Left renal cortex interstitium (tissue), 4 donors: ENCODE results near the gene NHERF2. TPM values are rescaled to one million over a fixed set of nuclear protein-coding genes. Genes with fewer than 3 reads are reported as not detected.

ENCODE experiments used
- DNase-seq, 4 donors: peaks; one replicate each; pipeline ENCODE4 v3.0.0-alpha.2; 2013; ENCODE audit warnings: low read depth in 4 of 4, low spot score in 2 of 4, missing footprints in 1 of 4
- polyA plus RNA-seq, 4 donors: library from polyadenylated mRNA; unstranded; fragments of 120-200 nt; gene quantifications; one replicate each; pipeline ENCODE4 v1.2.1, GENCODE V29; 2013; ENCODE audit not compliant: insufficient read length in 4 of 4

NHERF2 gene
- polyA plus RNA-seq, 4 donors, result 103 to 184 (median 146) TPM

GRCh38 chr16:2078096-2078495, 51.4 kb downstream of the NHERF2 start:
- DNase-seq, result no peak

- DNase-seq, result no peak
These were observed 52.0 kb downstream of the NHERF2 start for GRCh38 chr16:2078691-2079090.

GRCh38 chr16:2079311-2079800, 52.7 kb downstream of the NHERF2 start:
- DNase-seq, result no peak

GRCh38 chr16:2079991-2080390, 53.3 kb downstream of the NHERF2 start:
- no peak for DNase-seq

- no peak for DNase-seq
These were observed 54.7 kb downstream of the NHERF2 start for GRCh38 chr16:2081201-2082084.

GRCh38 chr16:2082171-2082982, 55.7 kb downstream of the NHERF2 start:
- DNase-seq, result peak; percentile 52 to 65 (median 62)

- peak; percentile 41 to 65 (median 52) for DNase-seq
These were observed 56.3 kb downstream of the NHERF2 start for GRCh38 chr16:2082983-2083364.

- no peak for DNase-seq
These were observed 56.7 kb downstream of the NHERF2 start for GRCh38 chr16:2083409-2083808.

GRCh38 chr16:2083876-2084780, 57.4 kb downstream of the NHERF2 start:
- no peak for DNase-seq

GRCh38 chr16:2084895-2085625, 58.4 kb downstream of the NHERF2 start:
- DNase-seq, result no peak

- no peak for DNase-seq
These were observed 59.0 kb downstream of the NHERF2 start for GRCh38 chr16:2085669-2086068.

- DNase-seq, result no peak
These were observed 59.5 kb downstream of the NHERF2 start for GRCh38 chr16:2086106-2086742.

GRCh38 chr16:2086812-2087747, 60.4 kb downstream of the NHERF2 start:
- no peak for DNase-seq

- no peak for DNase-seq
These were observed 61.3 kb downstream of the NHERF2 start for GRCh38 chr16:2087748-2088631.
